AG09319 (cell line): ENCODE measurements around the gene DCUN1D4.

ENCODE experiments used
- DNase-seq: peaks from one replicate; pipeline ENCODE4 v3.0.0-alpha.2; 2010; ENCODE audit warnings: low read depth; ENCODE audit errors: extremely low read depth
- CTCF ChIP-seq: IDR thresholded peaks from 2 replicates; pipeline ENCODE4 v1.5.1; 2011; ENCODE audit warnings: low read depth, mild to moderate bottlenecking, inconsistent platforms, low read length, moderate library complexity

Gene DCUN1D4

DNA sequence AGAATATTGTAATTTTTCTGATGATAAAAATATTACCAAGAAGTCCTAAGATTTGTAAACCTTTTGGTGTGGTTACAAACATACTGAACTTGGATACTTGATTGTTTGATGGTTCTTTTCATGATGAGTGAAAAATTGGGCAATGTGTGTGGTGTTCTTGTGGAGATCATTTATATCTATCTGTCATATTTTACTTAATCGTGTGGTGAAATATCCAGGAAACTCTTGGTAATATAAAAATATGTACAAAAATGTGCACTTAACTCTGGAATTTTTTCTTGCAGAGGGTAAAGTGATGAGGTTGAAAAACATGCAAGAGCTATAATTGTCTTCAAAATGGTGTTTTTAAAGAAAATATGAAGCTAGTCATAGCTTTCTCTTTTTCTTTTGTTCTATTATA is 2.8 kb downstream of the DCUN1D4 start:
- DNase-seq = no peak
- no peak for TF ChIP-seq CTCF

DNA sequence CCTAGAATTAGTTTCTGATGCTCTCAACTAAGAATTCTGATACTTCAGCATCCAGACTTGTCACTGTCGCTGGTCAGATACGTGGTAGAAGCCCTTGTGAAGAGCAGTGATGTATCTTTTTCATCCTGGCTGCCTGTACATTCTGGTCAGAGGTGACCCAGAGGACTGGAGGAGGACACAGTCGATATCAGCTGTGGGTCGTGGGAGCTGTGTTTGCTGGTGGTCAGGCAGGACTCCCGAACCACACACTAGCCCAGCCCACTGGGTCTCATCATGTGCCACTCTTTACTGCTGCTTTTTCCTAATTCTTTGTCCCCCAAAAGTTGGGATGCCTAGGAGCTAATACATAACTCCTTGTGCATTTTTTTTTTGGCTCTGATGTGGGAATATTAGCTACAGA is 6.5 kb downstream of the DCUN1D4 start:
- DNase-seq = no peak
- no peak for TF ChIP-seq CTCF

GRCh38 chr4:51850294-51850693 is 7.3 kb downstream of the DCUN1D4 start:
- TF ChIP-seq CTCF = no peak
- no peak for DNase-seq

DNA sequence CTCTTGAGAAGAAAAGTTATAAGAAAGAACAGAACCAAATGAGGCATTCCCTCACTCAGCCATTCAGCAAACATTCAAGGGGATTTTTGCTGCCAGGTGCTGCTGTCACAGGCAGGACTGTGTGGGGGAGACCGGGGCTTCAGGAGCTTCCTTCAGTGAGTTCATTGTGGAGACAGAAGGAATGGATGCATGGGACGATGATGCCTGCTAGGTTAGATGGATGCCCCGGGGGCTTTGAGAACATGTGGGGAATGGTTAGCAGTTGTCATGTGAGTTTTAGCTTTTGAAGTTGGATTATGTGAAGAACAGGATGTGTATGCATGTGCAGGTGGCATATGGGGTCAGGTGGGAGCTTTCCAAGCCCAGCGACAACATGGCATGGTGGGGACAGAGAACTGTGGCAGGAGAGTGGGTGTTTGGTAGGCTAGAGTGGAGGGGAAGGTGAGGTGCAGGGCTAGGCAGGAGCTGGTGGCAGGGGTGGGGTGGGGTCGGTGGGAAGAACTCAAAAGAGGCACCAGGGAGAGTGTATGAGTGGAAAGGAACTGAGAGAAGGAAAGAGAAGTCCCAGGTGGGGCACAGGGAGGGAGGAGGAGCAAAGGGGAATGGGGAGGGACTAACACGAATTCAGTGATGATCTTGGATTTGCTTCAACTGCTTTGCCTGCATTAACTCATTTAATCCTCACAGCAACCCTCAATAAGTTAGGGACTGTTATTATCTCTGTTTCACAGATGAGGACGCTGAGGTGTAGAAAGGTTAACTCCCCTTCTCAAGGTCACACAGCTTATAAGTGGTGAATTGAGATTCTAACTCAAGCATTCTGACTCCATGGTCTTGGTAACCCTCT is 8.4 kb downstream of the DCUN1D4 start:
- no peak for TF ChIP-seq CTCF
- no peak for DNase-seq

DNA sequence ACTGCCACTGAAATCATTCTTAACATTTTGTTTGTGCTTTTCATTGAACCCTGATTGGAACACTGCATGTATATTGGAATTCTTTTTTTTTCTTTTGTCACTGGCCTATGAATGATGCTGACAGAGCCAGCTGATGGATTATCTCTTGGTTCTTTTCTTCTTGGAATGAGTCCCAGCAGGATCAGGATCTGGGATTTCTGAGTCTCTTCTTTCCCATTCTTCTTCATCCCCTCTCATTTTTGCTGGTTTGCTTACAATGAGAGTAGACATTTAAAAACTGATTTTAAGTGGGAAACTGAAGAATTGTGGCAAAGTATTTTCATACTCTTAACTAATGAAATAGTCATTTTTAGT is 9.0 kb downstream of the DCUN1D4 start:
- TF ChIP-seq CTCF = no peak
- DNase-seq = no peak

- TF ChIP-seq CTCF = no peak
- no peak for DNase-seq
Measured at GRCh38 chr4:51853027-51853682, 10.2 kb downstream of the DCUN1D4 start.

DNA sequence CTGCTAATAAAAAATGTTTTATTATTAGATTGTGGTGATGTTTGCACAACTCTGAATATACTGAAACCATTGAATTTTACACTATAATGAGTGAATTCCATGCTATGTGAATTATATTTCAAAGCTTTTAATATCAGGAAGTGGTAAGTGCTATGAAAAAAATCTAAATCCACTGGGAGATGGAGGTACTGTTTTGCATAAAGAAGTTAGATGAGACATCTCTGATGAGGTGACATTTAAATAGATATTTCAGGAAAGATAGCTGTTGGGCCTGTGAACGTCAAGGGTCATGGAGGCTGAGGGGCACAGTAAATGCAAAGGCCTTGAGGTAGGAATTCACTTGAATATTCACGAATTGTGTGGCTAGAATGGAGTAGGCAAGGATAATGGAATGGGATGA is 12.3 kb downstream of the DCUN1D4 start:
- DNase-seq = no peak
- TF ChIP-seq CTCF = no peak
